ENCODE results near the gene SERGEF.

DNA sequence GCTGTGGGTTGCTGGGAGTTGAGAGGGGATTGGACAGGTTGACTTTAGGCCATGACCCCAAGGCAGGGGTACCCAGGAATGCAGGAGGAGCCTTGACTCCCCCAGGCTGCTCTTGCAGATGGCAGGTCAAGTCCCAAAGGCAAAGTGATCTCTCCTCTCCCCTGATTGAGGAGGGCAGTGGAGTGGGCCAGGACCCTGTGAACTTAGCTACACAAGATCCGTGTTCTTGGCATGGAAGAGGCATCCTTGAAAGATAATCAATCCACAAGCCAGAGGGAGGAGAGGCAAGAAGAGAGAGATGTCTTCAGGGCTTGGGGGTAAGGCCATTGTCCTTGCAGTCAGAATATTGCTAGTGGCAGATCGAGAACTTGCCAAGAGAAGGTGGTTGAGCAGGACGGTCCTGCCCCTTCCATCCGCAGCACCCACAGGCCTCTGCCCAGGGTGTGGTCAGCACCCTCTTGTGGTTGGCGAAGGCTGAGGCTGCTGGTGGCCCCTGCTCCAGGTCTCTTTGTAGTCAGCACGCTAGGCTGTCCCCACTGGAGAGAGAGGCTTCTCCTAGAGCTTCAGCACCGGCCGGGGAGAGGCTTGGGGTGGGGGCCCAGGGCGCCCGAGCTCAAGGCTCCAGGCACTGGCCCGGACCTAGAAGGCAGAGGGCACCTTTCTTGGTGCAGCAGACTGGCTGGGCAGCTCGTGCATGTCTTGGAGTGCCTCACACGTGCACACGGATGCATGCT is 232.8 kb downstream of the SERGEF start:
- TF ChIP-seq RFX5 (IDR thresholded peaks at IDR 0.05; ENCODE audit: low read depth, low read length) (no peak), USF2 (IDR thresholded peaks at IDR 0.05; ENCODE audit: low read depth, low read length) (no peak), POLR2A (IDR thresholded peaks at IDR 0.05; ENCODE audit: low read depth, low read length) (no peak), RAD21 (IDR thresholded peaks at IDR 0.05; ENCODE audit: low read length) (no peak), MAFK (IDR thresholded peaks at IDR 0.05; ENCODE audit: low read depth, low read length) (no peak), CEBPB (IDR thresholded peaks at IDR 0.05; ENCODE audit: low read depth, low read length) (no peak), SMC3 (IDR thresholded peaks at IDR 0.05; ENCODE audit: low read depth, low read length) (no peak), MAZ (IDR thresholded peaks at IDR 0.05; ENCODE audit: borderline replicate concordance, low read depth, low read length) (no peak), CHD1 (IDR thresholded peaks at IDR 0.05; ENCODE audit: low read depth, low read length) (no peak), RCOR1 (IDR thresholded peaks at IDR 0.05; ENCODE audit: insufficient replicate concordance, low read length) (no peak), BHLHE40 (IDR thresholded peaks at IDR 0.05; ENCODE audit: low read depth, low read length) (no peak)
- TF ChIP-seq, protein P1, sequence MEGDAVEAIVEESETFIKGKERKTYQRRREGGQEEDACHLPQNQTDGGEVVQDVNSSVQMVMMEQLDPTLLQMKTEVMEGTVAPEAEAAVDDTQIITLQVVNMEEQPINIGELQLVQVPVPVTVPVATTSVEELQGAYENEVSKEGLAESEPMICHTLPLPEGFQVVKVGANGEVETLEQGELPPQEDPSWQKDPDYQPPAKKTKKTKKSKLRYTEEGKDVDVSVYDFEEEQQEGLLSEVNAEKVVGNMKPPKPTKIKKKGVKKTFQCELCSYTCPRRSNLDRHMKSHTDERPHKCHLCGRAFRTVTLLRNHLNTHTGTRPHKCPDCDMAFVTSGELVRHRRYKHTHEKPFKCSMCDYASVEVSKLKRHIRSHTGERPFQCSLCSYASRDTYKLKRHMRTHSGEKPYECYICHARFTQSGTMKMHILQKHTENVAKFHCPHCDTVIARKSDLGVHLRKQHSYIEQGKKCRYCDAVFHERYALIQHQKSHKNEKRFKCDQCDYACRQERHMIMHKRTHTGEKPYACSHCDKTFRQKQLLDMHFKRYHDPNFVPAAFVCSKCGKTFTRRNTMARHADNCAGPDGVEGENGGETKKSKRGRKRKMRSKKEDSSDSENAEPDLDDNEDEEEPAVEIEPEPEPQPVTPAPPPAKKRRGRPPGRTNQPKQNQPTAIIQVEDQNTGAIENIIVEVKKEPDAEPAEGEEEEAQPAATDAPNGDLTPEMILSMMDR (conservative IDR thresholded peaks at IDR 0.05; ENCODE audit: low read depth, low read length), result no peak
- TF ChIP-seq, protein P2, sequence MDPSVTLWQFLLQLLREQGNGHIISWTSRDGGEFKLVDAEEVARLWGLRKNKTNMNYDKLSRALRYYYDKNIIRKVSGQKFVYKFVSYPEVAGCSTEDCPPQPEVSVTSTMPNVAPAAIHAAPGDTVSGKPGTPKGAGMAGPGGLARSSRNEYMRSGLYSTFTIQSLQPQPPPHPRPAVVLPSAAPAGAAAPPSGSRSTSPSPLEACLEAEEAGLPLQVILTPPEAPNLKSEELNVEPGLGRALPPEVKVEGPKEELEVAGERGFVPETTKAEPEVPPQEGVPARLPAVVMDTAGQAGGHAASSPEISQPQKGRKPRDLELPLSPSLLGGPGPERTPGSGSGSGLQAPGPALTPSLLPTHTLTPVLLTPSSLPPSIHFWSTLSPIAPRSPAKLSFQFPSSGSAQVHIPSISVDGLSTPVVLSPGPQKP (IDR thresholded peaks at IDR 0.05; ENCODE audit: borderline replicate concordance, low read depth, low read length), result no peak

Measured in IMR-90 (cell line).